Liver (tissue), 9 donors: ENCODE results near the gene AATF. TPM values are rescaled to one million over a fixed set of nuclear protein-coding genes. Genes with fewer than 3 reads are reported as not detected.

Source experiments
- DNase-seq: peaks from one replicate; pipeline ENCODE4 v3.0.0-alpha.2; 2017; ENCODE audit warnings: low spot score
- H3K27ac ChIP-seq, 2 donors: one replicate each; pipeline ENCODE4 v1.7.0; 2013; ENCODE audit warnings: inconsistent platforms in 2 of 2, low read length in 2 of 2, control low read depth in 1 of 2, low read depth in 1 of 2, mild to moderate bottlenecking in 1 of 2
- H3K27me3 ChIP-seq, 4 donors: one replicate each; pipeline versions ENCODE4 v1.6.1 to v1.7.0; 2013; ENCODE audit warnings: low read length in 3 of 4, inconsistent platforms in 1 of 4, mild to moderate bottlenecking in 1 of 4, moderate library complexity in 1 of 4; ENCODE audit not compliant: control insufficient read depth in 4 of 4, insufficient read depth in 4 of 4
- H3K36me3 ChIP-seq, 4 donors: one replicate each; pipeline versions ENCODE4 v1.6.1 to v1.7.0; 2013; ENCODE audit warnings: low read length in 3 of 4, mild to moderate bottlenecking in 3 of 4, low read depth in 1 of 4, moderate library complexity in 1 of 4; ENCODE audit not compliant: control insufficient read depth in 4 of 4, insufficient read depth in 3 of 4
- H3K4me1 ChIP-seq, 4 donors: one replicate each; pipeline versions ENCODE4 v1.6.1 to v1.7.0; 2013; ENCODE audit warnings: low read length in 3 of 4, mild to moderate bottlenecking in 3 of 4, moderate library complexity in 1 of 4; ENCODE audit not compliant: control insufficient read depth in 4 of 4, insufficient read depth in 4 of 4
- H3K4me3 ChIP-seq, 3 donors: one replicate each; pipeline versions ENCODE4 v1.6.1 to v1.7.0; 2013; ENCODE audit warnings: low read length in 3 of 3, control low read depth in 1 of 3, low read depth in 1 of 3, mild to moderate bottlenecking in 1 of 3
- H3K9ac ChIP-seq, 2 donors: one replicate each; pipeline ENCODE4 v1.7.0; 2013; ENCODE audit warnings: low read length in 2 of 2, mild to moderate bottlenecking in 2 of 2, moderate library complexity in 2 of 2, control low read depth in 1 of 2, low read depth in 1 of 2
- H3K9me3 ChIP-seq, 4 donors: one replicate each; pipeline versions ENCODE4 v1.6.1 to v1.7.0; 2013; ENCODE audit warnings: low read length in 3 of 4; ENCODE audit not compliant: control insufficient read depth in 4 of 4
- EGR1 ChIP-seq, 2 donors: IDR thresholded peaks; 2 replicates each; pipeline ENCODE4 v1.6.1; 2016 to 2018; ENCODE audit warnings: antibody characterized with exemption in 2 of 2, low read depth in 2 of 2
- FOXA1 ChIP-seq: IDR thresholded peaks from 2 replicates; pipeline ENCODE4 v1.6.1; 2016; ENCODE audit warnings: antibody characterized with exemption
- FOXA2 ChIP-seq: IDR thresholded peaks from 2 replicates; pipeline ENCODE4 v1.6.1; 2016; ENCODE audit warnings: antibody characterized with exemption
- GABPA ChIP-seq, 2 donors: IDR thresholded peaks in 1 of 2; conservative IDR thresholded peaks in 1 of 2; 2 replicates each; pipeline ENCODE4 v1.6.1; 2016; ENCODE audit warnings: antibody characterized with exemption in 2 of 2, mild to moderate bottlenecking in 1 of 2, moderate library complexity in 1 of 2
- HNF4A ChIP-seq, 2 donors: conservative IDR thresholded peaks; 2 replicates each; pipeline ENCODE4 v1.6.1; 2016; ENCODE audit warnings: antibody characterized with exemption in 2 of 2, mild to moderate bottlenecking in 2 of 2
- HNF4G ChIP-seq: IDR thresholded peaks from 2 replicates; pipeline ENCODE4 v1.6.1; 2016; ENCODE audit warnings: antibody characterized with exemption
- JUND ChIP-seq, 2 donors: IDR thresholded peaks; 2 replicates each; pipeline ENCODE4 v1.6.1; 2016; ENCODE audit warnings: antibody characterized with exemption in 2 of 2
- NR2F2 ChIP-seq: IDR thresholded peaks from 2 replicates; pipeline ENCODE4 v1.6.1; 2016; ENCODE audit warnings: antibody characterized with exemption
- RAD21 ChIP-seq, 2 donors: IDR thresholded peaks; 2 replicates each; pipeline ENCODE4 v1.6.1; 2016; ENCODE audit warnings: antibody characterized with exemption in 2 of 2, mild to moderate bottlenecking in 2 of 2
- RXRA ChIP-seq, 2 donors: IDR thresholded peaks; 2 replicates each; pipeline ENCODE4 v1.6.1; 2017 to 2018; ENCODE audit warnings: antibody characterized with exemption in 2 of 2, mild to moderate bottlenecking in 1 of 2
- SP1 ChIP-seq: IDR thresholded peaks from 2 replicates; pipeline ENCODE4 v1.6.1; 2018; ENCODE audit warnings: antibody characterized with exemption, mild to moderate bottlenecking
- TAF1 ChIP-seq: conservative IDR thresholded peaks from 2 replicates; pipeline ENCODE4 v1.6.1; 2016; ENCODE audit warnings: antibody characterized with exemption, mild to moderate bottlenecking
- YY1 ChIP-seq: IDR thresholded peaks from 2 replicates; pipeline ENCODE4 v1.6.1; 2016; ENCODE audit warnings: antibody characterized with exemption, mild to moderate bottlenecking
- WGBS: extraction: QIAGEN DNeasy Blood & Tissue Kit; methylation state at CpG from one replicate; pipeline ENCODE4 v1.1.7; 2013; 5-methylcytosine and 5-hydroxymethylcytosine counted together
- polyA plus RNA-seq, 2 donors: library from polyadenylated mRNA; stranded (reverse) in 1 of 2; unstranded in 1 of 2; fragments of 200-250 nt in 1 of 2; fragments of >200 nt in 1 of 2; fragmentation: Nextera tagmentation in 1 of 2; extraction: Ambion mirVana in 1 of 2; gene quantifications; one replicate each; pipeline versions ENCODE4 v1.2.1 to v1.2.3, GENCODE V29; 2013 to 2015
- total RNA-seq, 2 donors: library from RNA; depleted of rRNA; stranded (reverse); fragments of >200 nt; gene quantifications; one replicate each; pipeline ENCODE4 v1.2.3, GENCODE V29; 2014
- TF ChIP-seq, protein P1 (sequence below): IDR thresholded peaks from 2 replicates; pipeline ENCODE4 v1.6.1; 2016; ENCODE audit warnings: antibody characterized with exemption
- TF ChIP-seq, protein P2 (sequence below): fragments of 150-350 bp; IDR thresholded peaks from 2 replicates; pipeline ENCODE4 v1.5.1; 2017; ENCODE audit warnings: improper control_type of control experiment, low read depth, low read length; ENCODE audit not compliant: missing input control
- TF ChIP-seq, protein P3 (sequence below): IDR thresholded peaks from 2 replicates; pipeline ENCODE4 v1.6.1; 2016; ENCODE audit warnings: antibody characterized with exemption
- TF ChIP-seq, protein P4 (sequence below): IDR thresholded peaks from 2 replicates; pipeline ENCODE4 v1.6.1; 2016; ENCODE audit warnings: antibody characterized with exemption
- TF ChIP-seq, protein P5 (sequence below): IDR thresholded peaks from 2 replicates; pipeline ENCODE4 v1.6.1; 2016; ENCODE audit warnings: antibody characterized with exemption, mild to moderate bottlenecking
- donor health status: healthy.
- donor health status: healthy.
- donor health status: healthy.
- donor health status: healthy.
- donor health status: healthy.

Gene AATF
- total and polyA plus RNA-seq, 4 donors: 10.8 to 16.9 (median 13.4) TPM

DNA sequence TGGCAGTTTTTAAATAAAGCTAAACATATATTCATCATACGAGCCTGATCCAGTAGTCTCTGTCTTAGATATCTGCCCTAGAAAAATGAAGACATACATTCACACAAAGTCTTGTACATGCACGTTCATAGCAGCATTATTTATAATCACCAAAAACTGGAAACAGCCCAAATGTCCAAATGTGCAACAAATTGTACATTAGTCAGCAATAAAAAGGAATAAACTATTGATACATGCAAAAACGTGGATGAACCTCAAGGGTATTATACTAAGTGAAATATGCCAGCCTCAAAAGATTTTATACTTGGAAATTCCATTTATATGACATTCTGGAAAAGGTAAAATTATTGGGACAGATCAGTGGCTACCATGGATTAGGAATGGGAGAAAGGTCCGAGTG, 22.8 kb downstream of the AATF start:
- peaks cover 0 to 3% (median 0%) of the 10 kb centered on the region in 4 donors for H3K36me3 ChIP-seq
- no peaks in the 10 kb centered on the region for H3K27me3 ChIP-seq
- H3K9me3 ChIP-seq: no peaks in the 10 kb centered on the region
- WGBS: 86% methylated on average over 4 of the region's 4 CpGs
- H3K4me1 ChIP-seq: no peaks in the 10 kb centered on the region
- TF ChIP-seq RAD21 (IDR thresholded peaks at IDR 0.05) (no peak), YY1 (no peak), FOXA1 (no peak), HNF4A (conservative IDR thresholded peaks at IDR 0.05) (no peak), JUND (IDR thresholded peaks at IDR 0.05) (no peak), NR2F2 (no peak), HNF4G (no peak), GABPA (IDR thresholded peaks at IDR 0.05 in 1 of 2, conservative IDR thresholded peaks at IDR 0.05 in 1 of 2) (no peak), RXRA (IDR thresholded peaks at IDR 0.05) (no peak), FOXA2 (no peak), EGR1 (IDR thresholded peaks at IDR 0.05; ENCODE audit: low read depth in 2 of 2) (no peak), SP1 (no peak), TAF1 (no peak)
- TF ChIP-seq, protein P1, sequence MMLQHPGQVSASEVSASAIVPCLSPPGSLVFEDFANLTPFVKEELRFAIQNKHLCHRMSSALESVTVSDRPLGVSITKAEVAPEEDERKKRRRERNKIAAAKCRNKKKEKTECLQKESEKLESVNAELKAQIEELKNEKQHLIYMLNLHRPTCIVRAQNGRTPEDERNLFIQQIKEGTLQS: no peak
- TF ChIP-seq, protein P2, sequence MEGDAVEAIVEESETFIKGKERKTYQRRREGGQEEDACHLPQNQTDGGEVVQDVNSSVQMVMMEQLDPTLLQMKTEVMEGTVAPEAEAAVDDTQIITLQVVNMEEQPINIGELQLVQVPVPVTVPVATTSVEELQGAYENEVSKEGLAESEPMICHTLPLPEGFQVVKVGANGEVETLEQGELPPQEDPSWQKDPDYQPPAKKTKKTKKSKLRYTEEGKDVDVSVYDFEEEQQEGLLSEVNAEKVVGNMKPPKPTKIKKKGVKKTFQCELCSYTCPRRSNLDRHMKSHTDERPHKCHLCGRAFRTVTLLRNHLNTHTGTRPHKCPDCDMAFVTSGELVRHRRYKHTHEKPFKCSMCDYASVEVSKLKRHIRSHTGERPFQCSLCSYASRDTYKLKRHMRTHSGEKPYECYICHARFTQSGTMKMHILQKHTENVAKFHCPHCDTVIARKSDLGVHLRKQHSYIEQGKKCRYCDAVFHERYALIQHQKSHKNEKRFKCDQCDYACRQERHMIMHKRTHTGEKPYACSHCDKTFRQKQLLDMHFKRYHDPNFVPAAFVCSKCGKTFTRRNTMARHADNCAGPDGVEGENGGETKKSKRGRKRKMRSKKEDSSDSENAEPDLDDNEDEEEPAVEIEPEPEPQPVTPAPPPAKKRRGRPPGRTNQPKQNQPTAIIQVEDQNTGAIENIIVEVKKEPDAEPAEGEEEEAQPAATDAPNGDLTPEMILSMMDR: no peak
- TF ChIP-seq, protein P3, sequence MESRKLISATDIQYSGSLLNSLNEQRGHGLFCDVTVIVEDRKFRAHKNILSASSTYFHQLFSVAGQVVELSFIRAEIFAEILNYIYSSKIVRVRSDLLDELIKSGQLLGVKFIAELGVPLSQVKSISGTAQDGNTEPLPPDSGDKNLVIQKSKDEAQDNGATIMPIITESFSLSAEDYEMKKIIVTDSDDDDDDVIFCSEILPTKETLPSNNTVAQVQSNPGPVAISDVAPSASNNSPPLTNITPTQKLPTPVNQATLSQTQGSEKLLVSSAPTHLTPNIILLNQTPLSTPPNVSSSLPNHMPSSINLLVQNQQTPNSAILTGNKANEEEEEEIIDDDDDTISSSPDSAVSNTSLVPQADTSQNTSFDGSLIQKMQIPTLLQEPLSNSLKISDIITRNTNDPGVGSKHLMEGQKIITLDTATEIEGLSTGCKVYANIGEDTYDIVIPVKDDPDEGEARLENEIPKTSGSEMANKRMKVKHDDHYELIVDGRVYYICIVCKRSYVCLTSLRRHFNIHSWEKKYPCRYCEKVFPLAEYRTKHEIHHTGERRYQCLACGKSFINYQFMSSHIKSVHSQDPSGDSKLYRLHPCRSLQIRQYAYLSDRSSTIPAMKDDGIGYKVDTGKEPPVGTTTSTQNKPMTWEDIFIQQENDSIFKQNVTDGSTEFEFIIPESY: no peak
- TF ChIP-seq, protein P4, sequence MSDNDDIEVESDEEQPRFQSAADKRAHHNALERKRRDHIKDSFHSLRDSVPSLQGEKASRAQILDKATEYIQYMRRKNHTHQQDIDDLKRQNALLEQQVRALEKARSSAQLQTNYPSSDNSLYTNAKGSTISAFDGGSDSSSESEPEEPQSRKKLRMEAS: no peak
- TF ChIP-seq, protein P5, sequence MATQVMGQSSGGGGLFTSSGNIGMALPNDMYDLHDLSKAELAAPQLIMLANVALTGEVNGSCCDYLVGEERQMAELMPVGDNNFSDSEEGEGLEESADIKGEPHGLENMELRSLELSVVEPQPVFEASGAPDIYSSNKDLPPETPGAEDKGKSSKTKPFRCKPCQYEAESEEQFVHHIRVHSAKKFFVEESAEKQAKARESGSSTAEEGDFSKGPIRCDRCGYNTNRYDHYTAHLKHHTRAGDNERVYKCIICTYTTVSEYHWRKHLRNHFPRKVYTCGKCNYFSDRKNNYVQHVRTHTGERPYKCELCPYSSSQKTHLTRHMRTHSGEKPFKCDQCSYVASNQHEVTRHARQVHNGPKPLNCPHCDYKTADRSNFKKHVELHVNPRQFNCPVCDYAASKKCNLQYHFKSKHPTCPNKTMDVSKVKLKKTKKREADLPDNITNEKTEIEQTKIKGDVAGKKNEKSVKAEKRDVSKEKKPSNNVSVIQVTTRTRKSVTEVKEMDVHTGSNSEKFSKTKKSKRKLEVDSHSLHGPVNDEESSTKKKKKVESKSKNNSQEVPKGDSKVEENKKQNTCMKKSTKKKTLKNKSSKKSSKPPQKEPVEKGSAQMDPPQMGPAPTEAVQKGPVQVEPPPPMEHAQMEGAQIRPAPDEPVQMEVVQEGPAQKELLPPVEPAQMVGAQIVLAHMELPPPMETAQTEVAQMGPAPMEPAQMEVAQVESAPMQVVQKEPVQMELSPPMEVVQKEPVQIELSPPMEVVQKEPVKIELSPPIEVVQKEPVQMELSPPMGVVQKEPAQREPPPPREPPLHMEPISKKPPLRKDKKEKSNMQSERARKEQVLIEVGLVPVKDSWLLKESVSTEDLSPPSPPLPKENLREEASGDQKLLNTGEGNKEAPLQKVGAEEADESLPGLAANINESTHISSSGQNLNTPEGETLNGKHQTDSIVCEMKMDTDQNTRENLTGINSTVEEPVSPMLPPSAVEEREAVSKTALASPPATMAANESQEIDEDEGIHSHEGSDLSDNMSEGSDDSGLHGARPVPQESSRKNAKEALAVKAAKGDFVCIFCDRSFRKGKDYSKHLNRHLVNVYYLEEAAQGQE: no peak
- no peak overlapping the region for H3K4me3 ChIP-seq
- H3K27ac ChIP-seq: no peak overlapping the region
- no peak overlapping the region for H3K9ac ChIP-seq
- DNase-seq: no peak
